K562 (cell line): ENCODE measurements around the gene PHLDB1.

Experiments
- GABPA ChIP-seq: fragments of 200-800 bp; sonication (Bioruptor generic); conservative IDR thresholded peaks from 2 replicates; pipeline ENCODE4 v1.6.1; 2016; ENCODE audit warnings: low read depth, missing genetic modification characterization, missing compliant biosample characterization
- SMAD1 ChIP-seq: fragments of 150-350 bp; IDR thresholded peaks from 2 replicates; pipeline ENCODE4 v1.6.1; 2014; ENCODE audit warnings: low read length, low read depth; ENCODE audit not compliant: partially characterized antibody
- SP2 ChIP-seq: IDR thresholded peaks from 2 replicates; pipeline ENCODE4 v1.6.1; 2011; ENCODE audit warnings: mild to moderate bottlenecking, low read depth, low read length, moderate library complexity; ENCODE audit not compliant: poor library complexity, severe bottlenecking; ENCODE audit errors: extremely low read depth
- ZNF3 ChIP-seq: fragments of 250-450 bp; sonication (Bioruptor Pico); IDR thresholded peaks from 2 replicates; pipeline ENCODE4 v1.5.0; 2021; ENCODE audit warnings: mild to moderate bottlenecking, moderate library complexity
- ZNF324 ChIP-seq: fragments of 250-450 bp; sonication (Bioruptor Pico); IDR thresholded peaks from 2 replicates; pipeline ENCODE4 v1.4.0; 2020; ENCODE audit warnings: mild to moderate bottlenecking
- TF ChIP-seq, protein P1 (sequence below): sonication (generic); formaldehyde crosslinking; IDR thresholded peaks from 2 replicates; pipeline ENCODE4 v1.8.1; 2023; ENCODE audit warnings: mild to moderate bottlenecking, missing genetic modification reagents

GRCh38 chr11:118625036-118625690 lies 17.7 kb downstream of the PHLDB1 start:
- TF ChIP-seq SMAD1 = no peak
- TF ChIP-seq ZNF324 (CRISPR knock-in tag) = no peak
- no peak for TF ChIP-seq ZNF3 (CRISPR knock-in tag)
- TF ChIP-seq SP2 = no peak
- TF ChIP-seq, protein P1, sequence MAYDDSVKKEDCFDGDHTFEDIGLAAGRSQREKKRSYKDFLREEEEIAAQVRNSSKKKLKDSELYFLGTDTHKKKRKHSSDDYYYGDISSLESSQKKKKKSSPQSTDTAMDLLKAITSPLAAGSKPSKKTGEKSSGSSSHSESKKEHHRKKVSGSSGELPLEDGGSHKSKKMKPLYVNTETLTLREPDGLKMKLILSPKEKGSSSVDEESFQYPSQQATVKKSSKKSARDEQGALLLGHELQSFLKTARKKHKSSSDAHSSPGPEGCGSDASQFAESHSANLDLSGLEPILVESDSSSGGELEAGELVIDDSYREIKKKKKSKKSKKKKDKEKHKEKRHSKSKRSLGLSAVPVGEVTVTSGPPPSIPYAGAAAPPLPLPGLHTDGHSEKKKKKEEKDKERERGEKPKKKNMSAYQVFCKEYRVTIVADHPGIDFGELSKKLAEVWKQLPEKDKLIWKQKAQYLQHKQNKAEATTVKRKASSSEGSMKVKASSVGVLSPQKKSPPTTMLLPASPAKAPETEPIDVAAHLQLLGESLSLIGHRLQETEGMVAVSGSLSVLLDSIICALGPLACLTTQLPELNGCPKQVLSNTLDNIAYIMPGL = no peak
- no peak for TF ChIP-seq GABPA (tag)
